Measurements from ENCODE around the gene CCSAP. TPM values are rescaled to one million over a fixed set of nuclear protein-coding genes. Genes with fewer than 3 reads are reported as not detected.
"Not testable (repeated sequence)": the region's sequence is repeated elsewhere in the genome, so short reads cannot be mapped to it uniquely, and the experiment has no call there.

Gene CCSAP
- total RNA-seq, 4 donors from 2014 or later = 0.51 to 14.2 (median 4.3) TPM

DNA sequence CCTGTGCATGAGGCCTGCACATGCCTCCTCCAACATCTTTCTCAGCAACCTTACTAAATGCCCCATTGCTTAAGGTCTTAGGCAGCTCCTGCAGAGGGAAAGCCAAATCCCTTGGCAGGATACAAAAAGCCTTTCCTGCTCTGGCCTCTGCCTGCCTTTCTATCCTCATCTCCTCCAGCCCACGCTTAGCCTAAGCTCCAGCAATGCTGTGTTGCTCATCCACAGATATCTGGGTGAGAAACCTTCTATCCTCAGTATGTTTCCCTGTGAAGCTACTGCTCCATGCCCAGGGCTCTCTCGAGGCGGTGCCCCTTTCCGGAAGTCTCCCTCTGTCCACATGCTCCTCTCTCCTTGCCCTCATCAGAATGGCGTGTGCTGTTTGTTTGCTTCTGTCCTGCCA lies 37.0 kb upstream of the CCSAP start:
- H3K9me3 ChIP-seq = no peaks in the 10 kb centered on the region

DNA sequence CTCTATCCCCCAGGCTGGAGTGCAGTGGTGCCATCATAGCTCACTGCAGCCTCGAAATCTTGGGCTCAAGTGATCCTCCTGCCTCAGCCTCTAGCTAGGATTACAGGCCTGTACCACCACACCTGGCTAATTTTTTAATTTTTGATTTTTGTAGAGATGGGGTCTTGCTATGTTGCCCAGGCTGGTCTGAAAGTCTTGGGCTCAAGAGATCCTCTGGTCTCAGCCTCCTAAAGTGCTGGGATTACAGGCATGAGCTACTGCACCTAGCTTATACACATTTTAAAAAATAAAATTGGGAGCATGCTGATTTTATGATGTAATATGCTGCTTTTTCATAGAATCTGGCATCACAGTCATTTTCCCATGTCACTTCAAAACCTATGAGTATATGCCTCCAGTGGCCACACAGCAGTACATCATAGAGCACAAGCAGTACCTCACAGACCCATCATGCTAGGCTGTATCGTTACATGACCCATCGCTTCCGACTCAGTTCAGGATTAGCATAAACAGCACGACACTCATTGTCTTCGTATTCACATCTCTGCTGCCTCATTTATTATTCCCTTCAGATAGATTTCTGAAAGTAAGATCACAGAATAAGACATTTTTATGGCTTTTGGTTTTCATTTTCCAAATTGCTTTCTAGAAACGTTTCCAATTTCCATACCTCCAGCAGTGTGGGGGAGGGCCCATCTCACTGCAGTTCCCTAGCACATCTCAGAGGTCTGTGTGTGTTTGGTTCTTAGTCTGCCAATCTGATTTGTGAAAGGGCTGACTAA lies 35.9 kb upstream of the CCSAP start:
- Histone ChIP-seq H3K9me3 (no peaks in the 10 kb centered on the region), H3K4me1 (no peaks in the 10 kb centered on the region), H3K27me3 (no peaks in the 10 kb centered on the region), H3K4me3 (no peak overlapping the region), H3K36me3 (no peaks in the 10 kb centered on the region), H3K27ac (no peak overlapping the region)
- TF ChIP-seq POLR2A (IDR thresholded peaks at IDR 0.05) = no peak
- TF ChIP-seq, protein P1, sequence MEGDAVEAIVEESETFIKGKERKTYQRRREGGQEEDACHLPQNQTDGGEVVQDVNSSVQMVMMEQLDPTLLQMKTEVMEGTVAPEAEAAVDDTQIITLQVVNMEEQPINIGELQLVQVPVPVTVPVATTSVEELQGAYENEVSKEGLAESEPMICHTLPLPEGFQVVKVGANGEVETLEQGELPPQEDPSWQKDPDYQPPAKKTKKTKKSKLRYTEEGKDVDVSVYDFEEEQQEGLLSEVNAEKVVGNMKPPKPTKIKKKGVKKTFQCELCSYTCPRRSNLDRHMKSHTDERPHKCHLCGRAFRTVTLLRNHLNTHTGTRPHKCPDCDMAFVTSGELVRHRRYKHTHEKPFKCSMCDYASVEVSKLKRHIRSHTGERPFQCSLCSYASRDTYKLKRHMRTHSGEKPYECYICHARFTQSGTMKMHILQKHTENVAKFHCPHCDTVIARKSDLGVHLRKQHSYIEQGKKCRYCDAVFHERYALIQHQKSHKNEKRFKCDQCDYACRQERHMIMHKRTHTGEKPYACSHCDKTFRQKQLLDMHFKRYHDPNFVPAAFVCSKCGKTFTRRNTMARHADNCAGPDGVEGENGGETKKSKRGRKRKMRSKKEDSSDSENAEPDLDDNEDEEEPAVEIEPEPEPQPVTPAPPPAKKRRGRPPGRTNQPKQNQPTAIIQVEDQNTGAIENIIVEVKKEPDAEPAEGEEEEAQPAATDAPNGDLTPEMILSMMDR (IDR thresholded peaks at IDR 0.05) = no peak
- intact Hi-C loops (cut with DNase I; ENCODE audit: low total_unique reads) = no loop called here
- no peak for DNase-seq

More for the DNA sequence above, 37.0 kb upstream of the CCSAP start:
- H3K4me3 ChIP-seq = no peak overlapping the region
- no peaks in the 10 kb centered on the region for H3K4me1 ChIP-seq
- no peaks in the 10 kb centered on the region for H3K27me3 ChIP-seq
- no peak overlapping the region for H3K27ac ChIP-seq
- no peak for TF ChIP-seq POLR2A (IDR thresholded peaks at IDR 0.05)
- TF ChIP-seq, protein P1 (IDR thresholded peaks at IDR 0.05) = no peak
- DNase-seq = no peak
- no peaks in the 10 kb centered on the region for H3K36me3 ChIP-seq
- intact Hi-C loops (cut with DNase I; ENCODE audit: low total_unique reads) = no loop called here

DNA sequence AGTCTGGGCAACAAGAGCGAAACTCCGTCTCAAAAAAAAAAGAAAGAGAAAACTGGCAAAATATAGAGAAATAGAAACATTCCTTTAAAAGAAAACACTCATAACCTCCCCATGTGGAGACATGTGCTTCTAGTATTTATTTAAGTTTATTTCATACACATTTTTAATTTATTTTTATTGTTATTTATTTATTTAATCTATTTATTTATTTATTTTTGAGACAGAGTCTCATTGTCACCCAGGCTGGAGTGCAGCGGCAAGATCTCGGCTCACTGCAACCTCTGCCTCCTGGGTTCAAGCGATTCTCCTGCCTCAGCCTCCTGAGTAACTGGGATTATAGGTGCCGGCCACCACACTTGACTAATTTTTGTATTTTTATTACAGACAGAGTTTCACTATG lies 35.2 kb upstream of the CCSAP start:
- H3K4me1 ChIP-seq; H3K27me3 ChIP-seq; DNase-seq; intact Hi-C loops (cut with DNase I; ENCODE audit: low total_unique reads); H3K4me3 ChIP-seq; H3K9me3 ChIP-seq; H3K27ac ChIP-seq; H3K36me3 ChIP-seq: not testable (repeated sequence)

DNA sequence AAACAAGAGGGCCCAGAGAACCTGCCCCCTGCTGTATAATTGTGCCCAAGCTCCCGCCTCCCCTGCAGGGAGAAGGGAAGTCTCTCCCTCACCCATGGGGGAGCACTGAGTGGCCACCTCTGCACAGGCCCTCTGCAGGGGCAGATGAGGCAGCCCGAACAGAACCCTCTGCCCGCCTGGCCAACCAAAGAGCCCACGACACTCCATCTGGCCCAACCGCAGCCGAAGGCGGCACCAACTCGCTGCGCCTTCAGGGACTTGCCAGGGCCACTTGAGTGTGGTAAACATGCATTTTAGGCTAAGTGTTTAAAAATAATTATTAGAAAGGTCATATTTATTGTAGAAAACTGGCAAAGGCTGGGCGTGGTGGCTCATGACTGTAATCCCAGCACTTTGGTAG lies 34.6 kb upstream of the CCSAP start:
- Histone ChIP-seq H3K4me3 (no peak overlapping the region), H3K36me3 (no peaks in the 10 kb centered on the region), H3K4me1 (no peaks in the 10 kb centered on the region), H3K27ac (no peak overlapping the region), H3K27me3 (no peaks in the 10 kb centered on the region), H3K9me3 (no peaks in the 10 kb centered on the region)
- TF ChIP-seq, protein P1 (IDR thresholded peaks at IDR 0.05) = no peak
- no peak for TF ChIP-seq POLR2A (IDR thresholded peaks at IDR 0.05)
- no peak for DNase-seq
- intact Hi-C loops (cut with DNase I; ENCODE audit: low total_unique reads) = no loop called here

DNA sequence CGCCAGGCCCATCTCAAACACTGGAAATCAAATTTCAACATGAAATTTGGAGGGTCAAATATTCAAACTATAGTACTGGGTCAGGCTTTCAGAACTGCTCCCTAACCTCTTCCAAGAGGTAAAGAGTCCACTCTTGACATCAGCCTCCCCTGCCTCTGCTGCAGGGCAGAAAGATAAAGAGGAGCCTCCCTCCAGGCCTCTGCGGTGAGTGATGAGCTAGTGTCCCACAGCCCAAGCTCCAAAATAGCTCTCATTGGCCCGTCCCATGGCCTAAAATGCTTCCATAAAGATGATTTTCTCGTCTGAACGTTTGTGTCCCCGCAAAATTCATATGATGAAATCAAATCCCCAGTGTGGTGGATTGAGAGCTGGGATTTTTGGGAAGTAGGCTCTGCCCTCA lies 33.7 kb upstream of the CCSAP start:
- Histone ChIP-seq H3K9me3 (no peaks in the 10 kb centered on the region), H3K4me1 (no peaks in the 10 kb centered on the region), H3K27ac (no peak overlapping the region), H3K36me3 (no peaks in the 10 kb centered on the region), H3K4me3 (no peak overlapping the region), H3K27me3 (no peaks in the 10 kb centered on the region)
- no peak for DNase-seq
- intact Hi-C loops (cut with DNase I; ENCODE audit: low total_unique reads) = no loop called here
- no peak for TF ChIP-seq POLR2A (IDR thresholded peaks at IDR 0.05)
- TF ChIP-seq, protein P1 (IDR thresholded peaks at IDR 0.05) = no peak

All from uterus (tissue), 4 donors.